GM18498 (cell line): ENCODE measurements around the gene RDH13.
"Not testable (repeated sequence)": the region's sequence is repeated elsewhere in the genome, so short reads cannot be mapped to it uniquely, and the experiment has no call there.

ENCODE experiments used
- ATAC-seq: cut with Tn5 transposase; IDR thresholded peaks from one replicate; pipeline ENCODE4 v1.9.1; 2021; ENCODE audit warnings: mild to moderate bottlenecking, moderate library complexity; ENCODE audit not compliant: unreplicated experiment

Gene RDH13

GRCh38 chr19:55062735-55063491 lies at the start of gene RDH13:
TSS of gene RDH13 (minus strand) at chr19:55063148. CDS start at chr19:55063032, 116 bp downstream.
- peak; percentile 92 for ATAC-seq

GRCh38 chr19:55112246-55112776 lies 49.4 kb upstream of the RDH13 start:
- no peak for ATAC-seq

- ATAC-seq = no peak
Observed at GRCh38 chr19:55111238-55111831, 48.4 kb upstream of the RDH13 start.

- ATAC-seq = no peak
Observed at GRCh38 chr19:55109527-55110291, 46.8 kb upstream of the RDH13 start.

- ATAC-seq = not testable (repeated sequence)
Observed at GRCh38 chr19:55107252-55107651, 44.3 kb upstream of the RDH13 start.

- ATAC-seq = no peak
Observed at GRCh38 chr19:55106591-55106990, 43.6 kb upstream of the RDH13 start.

- no peak for ATAC-seq
Observed at GRCh38 chr19:55105237-55105636, 42.3 kb upstream of the RDH13 start.

GRCh38 chr19:55103190-55103589 lies 40.2 kb upstream of the RDH13 start:
- no peak for ATAC-seq

GRCh38 chr19:55101261-55101660 lies 38.3 kb upstream of the RDH13 start:
- no peak for ATAC-seq

GRCh38 chr19:55099557-55100506 lies 36.9 kb upstream of the RDH13 start:
- no peak for ATAC-seq

GRCh38 chr19:55098716-55099556 lies 36.0 kb upstream of the RDH13 start:
- no peak for ATAC-seq

GRCh38 chr19:55097864-55098715 lies 35.1 kb upstream of the RDH13 start:
- ATAC-seq = no peak

- no peak for ATAC-seq
Observed at GRCh38 chr19:55096061-55096701, 33.2 kb upstream of the RDH13 start.

GRCh38 chr19:55095260-55096060 lies 32.5 kb upstream of the RDH13 start:
- ATAC-seq = no peak

GRCh38 chr19:55094456-55095259 lies 31.7 kb upstream of the RDH13 start:
- ATAC-seq = no peak
